ENCODE measurements around the gene REXO5.

Gene REXO5

DNA sequence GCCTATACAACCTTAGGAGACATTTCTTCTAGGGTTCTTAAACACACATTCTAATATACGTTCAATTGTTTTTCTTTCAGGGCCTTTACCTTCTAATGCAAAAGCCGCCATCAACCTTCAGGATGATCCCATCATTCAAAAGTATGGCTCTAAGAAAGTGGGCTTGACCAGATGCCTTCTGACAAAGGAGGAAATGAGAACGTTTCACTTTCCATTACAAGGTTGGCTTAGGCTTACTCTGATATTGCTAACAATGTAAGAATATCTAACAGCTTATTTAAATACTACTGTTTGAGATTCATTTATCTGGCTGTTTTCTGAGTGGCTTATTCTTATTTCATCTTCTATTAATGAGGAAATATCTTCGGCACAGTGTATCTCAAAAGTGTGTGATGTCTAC is 15.4 kb downstream of the REXO5 start:
- no peak for ATAC-seq
- Mint-ChIP-seq H3K4me3 (no peak overlapping the region), H3K4me1 (no peaks in the 10 kb centered on the region), H3K27me3 (no peaks in the 10 kb centered on the region), H3K9me3 (no peaks in the 10 kb centered on the region), H3K36me3 (no peaks in the 10 kb centered on the region), H3K27ac (no peak overlapping the region)

DNA sequence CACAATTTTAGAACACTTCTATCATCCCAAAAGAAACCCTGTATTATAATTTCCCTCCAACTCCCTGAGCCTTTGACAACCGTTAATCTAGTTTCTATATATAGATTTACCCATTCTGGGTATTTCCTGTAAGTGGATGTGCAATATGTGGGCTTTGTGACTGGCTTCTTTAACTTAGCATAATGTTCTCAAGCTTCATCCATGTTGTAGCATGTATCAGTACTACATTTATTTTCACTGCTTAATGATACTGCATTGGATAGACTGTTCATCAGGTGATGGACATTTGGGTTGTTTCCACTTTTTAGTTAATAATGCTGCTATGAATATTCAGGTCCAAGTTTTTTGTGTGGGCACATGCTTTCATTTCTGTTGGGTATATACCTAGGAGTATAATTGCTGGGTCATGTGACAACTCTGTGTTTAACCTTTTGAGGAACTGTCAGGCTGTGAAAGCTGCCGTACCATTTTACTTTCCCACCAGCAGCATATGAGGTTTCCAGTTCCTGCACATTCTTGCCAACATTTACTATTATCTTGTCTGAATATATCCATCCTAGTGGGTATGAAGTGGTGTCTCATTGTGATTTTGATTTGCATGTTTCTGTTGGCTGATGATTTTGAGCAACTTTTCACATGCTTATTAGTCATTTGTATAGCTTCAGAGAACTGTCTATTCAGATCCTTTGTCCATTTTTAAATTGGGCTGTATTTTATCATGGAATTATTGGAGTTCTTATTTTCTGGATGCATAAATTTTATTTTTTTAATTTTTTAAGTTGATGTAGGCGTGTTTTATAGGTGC is 16.4 kb downstream of the REXO5 start:
- no peaks in the 10 kb centered on the region for H3K27me3 Mint-ChIP-seq
- no peaks in the 10 kb centered on the region for H3K9me3 Mint-ChIP-seq
- no peak for ATAC-seq
- no peaks in the 10 kb centered on the region for H3K4me1 Mint-ChIP-seq
- no peak overlapping the region for H3K27ac Mint-ChIP-seq
- H3K36me3 Mint-ChIP-seq = no peaks in the 10 kb centered on the region
- no peak overlapping the region for H3K4me3 Mint-ChIP-seq

DNA sequence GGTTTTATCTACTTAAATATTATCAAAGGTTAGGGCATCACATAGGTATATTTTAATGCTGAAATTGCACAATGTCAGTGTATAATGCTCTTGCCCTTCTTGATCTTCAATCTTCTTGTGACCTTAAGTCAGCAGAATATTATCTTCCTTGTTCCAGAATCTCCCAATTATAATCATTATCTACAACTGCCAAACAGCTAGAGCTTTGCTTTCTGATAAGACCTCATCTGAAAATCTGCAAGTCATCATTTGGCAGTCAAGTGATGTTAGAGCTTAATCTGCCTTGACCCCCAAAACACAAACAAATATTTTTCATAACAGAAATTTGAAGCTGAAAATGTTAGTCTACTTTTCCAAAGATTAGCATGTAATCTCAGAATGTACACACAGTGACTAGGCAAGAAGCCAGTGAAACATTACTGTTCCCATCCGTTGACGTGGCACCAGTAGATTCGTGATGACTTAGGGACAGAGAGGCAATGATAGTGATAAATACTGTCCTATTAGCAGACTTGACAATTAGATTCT is 19.8 kb downstream of the REXO5 start:
- Mint-ChIP-seq H3K4me1 (no peaks in the 10 kb centered on the region), H3K4me3 (no peak overlapping the region), H3K27ac (no peak overlapping the region), H3K36me3 (no peaks in the 10 kb centered on the region), H3K9me3 (no peaks in the 10 kb centered on the region), H3K27me3 (no peaks in the 10 kb centered on the region)
- ATAC-seq = no peak

DNA sequence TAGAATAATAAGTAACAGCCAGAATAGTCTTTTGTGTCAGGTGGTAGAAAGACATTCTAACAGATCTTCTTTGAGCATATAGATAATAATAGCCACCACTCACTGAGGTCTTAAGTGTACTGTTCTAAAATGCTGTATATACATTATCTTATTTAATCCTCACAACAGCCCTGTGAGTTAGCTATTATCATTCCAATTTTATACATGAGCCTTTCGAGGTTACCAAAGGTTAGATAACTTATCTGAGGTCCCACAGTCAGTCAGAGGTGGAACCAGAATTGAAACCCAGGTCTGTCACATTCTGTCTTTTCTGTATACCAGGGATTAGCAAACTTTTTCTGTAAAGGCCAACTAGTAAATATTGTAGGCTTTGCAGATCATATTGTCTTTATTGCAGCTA is 23.2 kb downstream of the REXO5 start:
- H3K4me3 Mint-ChIP-seq = no peak overlapping the region
- ATAC-seq = no peak
- H3K4me1 Mint-ChIP-seq = no peaks in the 10 kb centered on the region
- H3K9me3 Mint-ChIP-seq = peaks cover 2% of the 10 kb centered on the region
- no peak overlapping the region for H3K27ac Mint-ChIP-seq
- H3K27me3 Mint-ChIP-seq = no peaks in the 10 kb centered on the region
- peaks cover 4% of the 10 kb centered on the region for H3K36me3 Mint-ChIP-seq

DNA sequence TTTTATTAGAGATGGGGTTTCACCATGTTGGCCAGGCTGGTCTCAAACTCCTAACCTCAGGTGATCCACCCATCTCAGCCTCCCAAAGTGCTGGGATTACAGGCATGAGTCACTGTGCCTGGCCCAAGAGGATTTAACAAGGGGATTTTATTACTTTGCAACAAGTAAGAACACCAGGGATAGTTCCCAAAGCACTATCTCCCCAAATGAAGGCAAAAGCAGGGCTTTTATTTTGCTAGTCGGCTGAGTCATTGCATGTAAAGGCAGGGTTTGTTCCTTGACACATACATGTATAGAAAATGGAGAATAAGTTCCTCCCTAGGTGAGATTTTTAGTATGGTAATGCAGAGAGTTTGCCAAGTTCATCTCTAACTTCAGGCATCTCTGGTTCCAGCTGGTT is 24.0 kb downstream of the REXO5 start:
- Mint-ChIP-seq H3K27ac (no peak overlapping the region), H3K9me3 (peaks cover 6% of the 10 kb centered on the region), H3K4me3 (no peak overlapping the region), H3K4me1 (no peaks in the 10 kb centered on the region), H3K27me3 (no peaks in the 10 kb centered on the region), H3K36me3 (peaks cover 12% of the 10 kb centered on the region)
- no peak for ATAC-seq

DNA sequence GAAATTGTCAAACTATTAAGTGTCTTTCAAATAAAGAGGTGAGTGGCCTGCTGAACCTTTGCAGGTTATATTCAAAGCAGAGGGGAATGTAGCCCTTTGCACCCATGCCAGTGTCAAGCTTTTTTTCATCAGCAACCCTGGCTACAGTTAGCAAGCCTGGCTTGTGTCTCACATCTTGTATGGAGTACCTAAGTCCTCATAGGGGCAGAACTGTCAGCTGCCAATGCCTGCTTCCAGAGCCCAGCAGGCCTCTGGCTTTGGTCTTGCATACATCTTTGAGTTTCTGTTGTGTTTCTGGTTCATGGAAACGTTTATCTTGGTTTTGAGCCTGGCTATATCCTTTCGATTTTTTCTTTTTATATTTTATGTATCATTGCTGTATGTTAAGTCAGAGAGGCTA is 26.8 kb downstream of the REXO5 start:
- H3K36me3 Mint-ChIP-seq = peaks cover 25% of the 10 kb centered on the region
- H3K9me3 Mint-ChIP-seq = peaks cover 15% of the 10 kb centered on the region
- ATAC-seq = no peak
- H3K4me1 Mint-ChIP-seq = peaks cover 5% of the 10 kb centered on the region
- H3K27me3 Mint-ChIP-seq = no peaks in the 10 kb centered on the region
- no peak overlapping the region for H3K4me3 Mint-ChIP-seq
- no peak overlapping the region for H3K27ac Mint-ChIP-seq

DNA sequence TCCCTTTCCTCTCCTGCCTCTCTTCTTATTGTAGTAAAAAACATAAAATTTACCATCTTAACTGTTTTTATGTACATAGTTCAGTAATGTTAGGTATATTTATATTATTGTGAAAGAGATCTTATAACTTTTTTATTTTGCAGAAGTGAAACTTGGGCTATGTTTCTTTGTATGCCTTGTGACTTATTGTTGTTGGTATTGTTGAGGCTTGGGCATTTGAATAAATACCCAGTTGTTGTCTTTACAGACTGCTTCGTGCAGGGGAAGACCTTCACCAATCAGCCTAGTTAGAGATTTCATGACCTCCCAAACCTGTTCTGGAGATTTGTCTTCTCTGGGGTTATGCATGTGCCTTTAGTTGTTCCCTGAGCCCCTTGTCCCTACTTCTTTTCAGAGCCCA is 31.9 kb downstream of the REXO5 start:
- H3K27ac Mint-ChIP-seq = peak overlapping the region; percentile 26
- ATAC-seq = peak; percentile 41
- H3K4me1 Mint-ChIP-seq = peaks cover 19% of the 10 kb centered on the region
- H3K27me3 Mint-ChIP-seq = no peaks in the 10 kb centered on the region
- H3K9me3 Mint-ChIP-seq = peaks cover 15% of the 10 kb centered on the region
- H3K36me3 Mint-ChIP-seq = peaks cover 25% of the 10 kb centered on the region
- no peak overlapping the region for H3K4me3 Mint-ChIP-seq

DNA sequence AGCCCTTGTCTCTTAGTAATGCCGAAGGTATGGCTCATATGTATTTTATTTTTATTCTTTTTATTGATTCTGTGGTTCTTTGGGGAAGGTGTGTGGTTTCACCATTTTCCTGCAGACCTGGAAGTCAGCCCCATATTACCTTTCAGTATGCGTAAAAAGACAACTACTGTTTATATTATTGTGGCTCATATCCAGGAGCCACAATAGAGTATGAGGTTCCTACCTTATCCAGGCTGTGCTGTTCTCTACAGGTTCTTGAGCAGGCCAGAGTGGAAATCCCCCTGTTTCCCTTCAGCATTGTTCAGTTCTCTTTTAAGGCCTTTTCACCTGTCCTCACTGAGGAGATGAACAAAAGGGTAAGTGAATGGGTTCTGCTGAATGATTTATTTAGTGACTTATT is 33.2 kb downstream of the REXO5 start:
- Mint-ChIP-seq H3K36me3 (peaks cover 21% of the 10 kb centered on the region), H3K27me3 (no peaks in the 10 kb centered on the region), H3K9me3 (peaks cover 13% of the 10 kb centered on the region), H3K4me3 (no peak overlapping the region), H3K4me1 (peaks cover 19% of the 10 kb centered on the region), H3K27ac (no peak overlapping the region)
- no peak for ATAC-seq

DNA sequence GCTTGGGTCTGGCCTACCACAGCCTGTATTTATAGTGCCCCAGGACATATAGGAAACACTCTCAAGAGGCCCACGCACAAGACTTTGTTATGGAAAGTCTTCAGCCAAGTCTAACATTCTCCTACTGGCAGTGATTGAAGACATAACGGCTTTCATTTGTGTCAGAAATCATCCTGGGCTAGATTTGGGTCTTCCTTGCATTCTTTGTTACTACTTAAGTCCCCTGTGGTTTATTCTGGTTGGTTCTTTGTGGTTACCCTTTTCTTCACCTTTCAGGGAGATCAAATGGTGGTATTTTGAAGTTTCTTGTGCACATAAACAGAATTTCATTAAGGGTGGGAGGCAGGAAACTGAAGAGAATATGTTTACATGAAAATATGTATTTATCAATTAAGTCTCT is 37.7 kb downstream of the REXO5 start:
- Mint-ChIP-seq H3K36me3 (no peaks in the 10 kb centered on the region), H3K9me3 (no peaks in the 10 kb centered on the region), H3K27ac (no peak overlapping the region), H3K4me1 (peaks cover 4% of the 10 kb centered on the region), H3K4me3 (no peak overlapping the region), H3K27me3 (no peaks in the 10 kb centered on the region)
- ATAC-seq = no peak

DNA sequence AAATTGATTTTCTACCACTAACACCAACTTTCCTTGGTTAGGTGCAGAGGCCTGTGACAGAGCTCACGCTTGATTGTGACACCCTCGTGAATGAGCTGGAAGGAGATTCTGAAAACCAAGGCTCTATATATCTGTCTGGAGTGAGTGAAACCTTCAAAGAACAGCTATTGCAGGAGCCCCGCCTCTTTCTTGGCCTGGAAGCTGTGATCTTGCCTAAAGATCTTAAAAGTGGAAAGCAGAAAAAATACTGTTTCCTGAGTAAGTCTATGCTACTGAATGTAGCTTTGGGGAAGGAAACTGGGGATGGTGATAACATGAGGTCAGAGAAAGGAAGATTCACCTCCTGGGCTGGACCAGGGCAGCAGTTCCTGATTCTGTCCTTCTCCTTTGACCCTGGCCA is 38.3 kb downstream of the REXO5 start:
- H3K9me3 Mint-ChIP-seq = no peaks in the 10 kb centered on the region
- no peak overlapping the region for H3K27ac Mint-ChIP-seq
- no peaks in the 10 kb centered on the region for H3K36me3 Mint-ChIP-seq
- H3K27me3 Mint-ChIP-seq = no peaks in the 10 kb centered on the region
- ATAC-seq = no peak
- no peak overlapping the region for H3K4me3 Mint-ChIP-seq
- H3K4me1 Mint-ChIP-seq = no peaks in the 10 kb centered on the region

DNA sequence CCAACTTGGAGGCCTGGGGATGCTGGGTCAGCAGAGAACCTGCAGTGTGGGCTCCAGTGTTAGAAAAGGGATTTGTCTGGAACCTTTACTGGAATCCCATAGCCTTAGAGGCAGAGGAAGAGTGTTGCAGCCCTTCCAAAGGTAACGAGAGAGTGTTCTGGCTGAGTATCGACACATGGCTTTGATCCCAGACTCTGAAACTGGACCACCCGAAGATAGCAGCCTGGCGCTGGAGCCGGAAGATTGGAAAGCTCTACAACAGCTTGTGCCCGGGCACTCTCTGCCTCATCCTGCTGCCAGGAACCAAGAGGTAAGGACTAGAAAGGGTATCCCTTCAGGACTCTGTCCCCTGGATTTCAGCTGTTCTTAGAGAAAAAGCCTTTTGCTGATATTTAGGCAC is 39.7 kb downstream of the REXO5 start:
- Mint-ChIP-seq H3K27ac (no peak overlapping the region), H3K36me3 (no peaks in the 10 kb centered on the region), H3K4me1 (peaks cover 5% of the 10 kb centered on the region), H3K27me3 (no peaks in the 10 kb centered on the region), H3K4me3 (no peak overlapping the region), H3K9me3 (no peaks in the 10 kb centered on the region)
- no peak for ATAC-seq

DNA sequence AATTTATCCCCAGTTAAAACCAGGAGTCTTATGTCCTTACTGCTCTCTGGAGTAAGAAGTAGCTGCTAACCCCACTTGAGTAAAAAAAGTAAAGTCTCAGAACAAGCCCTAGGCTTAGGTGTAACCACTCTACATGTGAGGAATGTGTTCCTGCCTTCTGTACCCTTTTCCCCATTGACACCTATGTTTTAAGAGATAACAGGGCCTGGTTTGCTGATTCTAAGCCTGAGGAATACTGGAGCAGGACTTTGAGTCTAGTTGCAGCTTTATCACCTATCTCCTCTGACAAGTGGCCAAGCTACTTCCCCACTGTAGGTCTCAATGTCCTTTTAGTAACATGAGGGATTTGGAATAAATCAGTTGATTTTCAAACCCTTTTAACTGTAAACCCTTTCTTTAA is 40.2 kb downstream of the REXO5 start:
- peaks cover 5% of the 10 kb centered on the region for H3K4me1 Mint-ChIP-seq
- H3K9me3 Mint-ChIP-seq = no peaks in the 10 kb centered on the region
- no peaks in the 10 kb centered on the region for H3K36me3 Mint-ChIP-seq
- no peak overlapping the region for H3K27ac Mint-ChIP-seq
- H3K27me3 Mint-ChIP-seq = no peaks in the 10 kb centered on the region
- no peak for ATAC-seq
- H3K4me3 Mint-ChIP-seq = no peak overlapping the region

DNA sequence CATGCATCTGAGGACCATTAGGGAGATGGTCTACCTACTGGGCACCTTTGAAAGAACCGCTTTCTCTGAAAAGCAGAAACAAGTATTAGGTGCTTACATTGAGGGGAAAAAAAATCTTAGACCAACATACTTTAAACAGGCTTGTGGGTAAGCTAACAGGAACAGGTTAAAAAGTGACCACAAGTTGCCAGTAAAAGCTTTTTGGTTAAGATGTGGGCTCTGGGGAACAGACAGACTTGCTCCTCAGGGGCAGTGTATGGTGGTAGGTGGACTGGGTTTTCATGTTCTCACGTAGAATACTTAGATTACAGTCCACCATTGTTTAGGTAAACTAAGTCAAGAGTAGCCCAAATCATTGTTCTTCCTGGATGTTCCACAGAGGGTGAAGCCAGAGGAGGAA is 41.2 kb downstream of the REXO5 start:
- Mint-ChIP-seq H3K4me1 (peaks cover 5% of the 10 kb centered on the region), H3K9me3 (no peaks in the 10 kb centered on the region), H3K4me3 (no peak overlapping the region), H3K27me3 (no peaks in the 10 kb centered on the region), H3K27ac (no peak overlapping the region), H3K36me3 (no peaks in the 10 kb centered on the region)
- ATAC-seq = no peak

DNA sequence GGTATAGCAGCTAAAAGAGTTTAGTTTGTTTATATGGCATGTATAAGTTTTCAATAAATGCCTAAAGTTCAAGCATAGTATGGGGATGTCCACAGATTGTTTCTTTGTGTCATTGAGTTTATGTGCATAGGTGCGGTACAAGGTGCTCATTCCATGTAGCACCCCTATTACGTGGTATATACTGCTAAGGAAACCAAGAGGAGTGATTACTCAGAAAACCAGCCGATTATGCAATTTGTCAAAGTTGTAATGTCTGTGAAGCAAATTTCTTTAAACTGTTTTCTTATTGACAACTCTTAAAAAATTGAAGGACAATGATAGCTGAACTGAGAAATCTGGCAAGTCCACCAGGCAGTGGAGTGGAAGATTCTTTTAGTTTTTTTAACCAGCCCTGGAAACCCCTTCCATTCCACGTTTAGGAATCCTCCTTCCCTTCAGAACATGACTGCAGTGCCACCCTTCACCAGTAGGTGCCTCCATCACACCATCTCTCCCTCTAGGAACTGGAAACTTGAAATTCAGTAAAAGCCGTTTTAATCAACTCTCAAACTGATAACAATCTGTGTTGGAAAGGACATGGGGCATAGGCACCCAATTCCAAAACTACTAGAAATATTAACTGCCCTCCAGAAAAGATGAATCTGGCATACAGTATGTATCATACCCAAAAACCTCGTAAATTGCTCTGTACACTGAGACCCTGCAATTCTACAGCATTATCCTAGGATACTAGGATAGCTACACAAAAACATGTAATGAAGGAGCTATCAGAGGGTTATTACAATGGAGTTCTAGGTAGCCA is 43.5 kb downstream of the REXO5 start:
- ATAC-seq = no peak
- Mint-ChIP-seq H3K4me3 (no peak overlapping the region), H3K4me1 (peaks cover 5% of the 10 kb centered on the region), H3K36me3 (peaks cover under 1% of the 10 kb centered on the region), H3K9me3 (no peaks in the 10 kb centered on the region), H3K27ac (no peak overlapping the region), H3K27me3 (no peaks in the 10 kb centered on the region)

DNA sequence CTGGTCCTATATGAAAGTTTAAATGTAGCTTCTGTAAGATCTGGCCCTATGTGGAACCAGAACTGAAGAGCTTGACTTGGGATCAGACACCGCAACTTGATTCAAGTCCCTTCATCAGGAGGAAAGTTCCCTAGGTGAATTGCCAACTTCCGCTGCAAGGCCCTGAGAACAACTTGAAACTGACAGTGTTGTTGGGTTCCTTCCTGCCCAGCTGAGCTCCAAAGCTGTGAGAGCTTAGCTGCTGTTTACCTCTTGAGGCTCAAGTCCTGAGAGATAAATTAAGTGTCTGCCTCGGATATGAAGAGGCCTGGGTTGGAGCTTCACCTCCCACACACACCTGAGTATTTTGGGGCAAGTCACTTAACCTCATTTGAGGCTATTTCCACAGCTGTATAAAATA is 44.7 kb downstream of the REXO5 start:
- Mint-ChIP-seq H3K27me3 (no peaks in the 10 kb centered on the region), H3K9me3 (no peaks in the 10 kb centered on the region), H3K36me3 (peaks cover 11% of the 10 kb centered on the region), H3K27ac (no peak overlapping the region), H3K4me3 (no peak overlapping the region), H3K4me1 (peaks cover 5% of the 10 kb centered on the region)
- ATAC-seq = no peak

DNA sequence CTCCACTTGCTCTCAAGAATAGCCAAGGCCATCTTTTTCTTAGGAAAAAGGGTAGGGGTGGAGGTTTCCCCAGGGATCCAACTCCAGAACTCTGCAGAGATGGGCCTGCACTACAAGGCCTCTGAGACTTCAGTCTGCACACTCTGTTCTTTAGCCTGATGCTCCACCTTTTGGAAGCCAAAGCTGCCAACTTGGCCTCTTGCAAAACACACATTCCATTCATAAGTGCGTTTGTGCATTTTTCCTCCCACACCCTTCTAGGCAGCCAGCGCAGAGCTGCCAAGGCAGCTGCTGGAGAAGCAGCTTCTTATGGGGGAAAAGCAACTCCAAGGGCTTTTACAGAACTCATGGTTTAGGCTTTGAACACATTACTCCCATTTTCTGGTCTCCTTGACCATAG is 45.3 kb downstream of the REXO5 start:
- H3K36me3 Mint-ChIP-seq = peaks cover 14% of the 10 kb centered on the region
- ATAC-seq = no peak
- no peak overlapping the region for H3K27ac Mint-ChIP-seq
- H3K9me3 Mint-ChIP-seq = no peaks in the 10 kb centered on the region
- H3K4me1 Mint-ChIP-seq = peaks cover 5% of the 10 kb centered on the region
- H3K27me3 Mint-ChIP-seq = no peaks in the 10 kb centered on the region
- no peak overlapping the region for H3K4me3 Mint-ChIP-seq
